ENCODE results near the gene RASGRP2.

RASGRP2 gene

DNA sequence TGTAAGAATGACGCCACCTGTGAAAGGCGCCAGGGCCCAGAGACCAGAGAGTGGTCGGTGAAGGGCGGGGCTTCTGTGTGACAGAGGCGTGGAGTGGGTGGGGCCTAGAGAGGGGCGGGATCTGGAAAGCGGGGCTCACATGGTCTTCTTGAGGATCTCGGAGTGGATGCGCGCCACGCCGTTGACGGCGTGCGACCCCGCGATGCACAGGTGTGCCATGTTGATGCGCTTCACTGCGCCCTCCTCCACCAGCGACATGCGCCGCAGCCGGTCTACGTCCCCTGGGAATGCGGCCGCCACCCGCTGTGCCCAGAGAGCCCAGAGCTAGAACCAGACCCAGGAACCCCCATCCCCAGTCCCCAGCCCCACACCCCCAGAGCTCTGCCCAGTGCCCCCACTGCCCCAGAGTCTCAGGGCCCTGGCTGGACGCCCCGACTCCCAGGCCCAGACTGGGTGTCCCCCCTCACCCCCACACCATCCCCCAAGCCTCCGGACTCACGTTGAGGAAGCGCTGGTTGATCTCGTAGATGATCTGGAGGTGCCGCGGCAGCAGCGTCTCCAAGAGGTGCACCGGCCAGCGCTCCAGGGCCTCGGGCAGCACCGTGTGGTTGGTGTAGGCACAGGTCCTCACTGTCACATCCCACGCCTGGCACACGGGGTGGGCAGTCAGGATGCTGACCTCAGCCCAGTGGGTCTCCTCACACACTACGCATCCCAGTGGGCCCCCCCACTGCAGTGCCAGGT, 9.6 kb upstream of the RASGRP2 start:
- TF ChIP-seq, protein P1, sequence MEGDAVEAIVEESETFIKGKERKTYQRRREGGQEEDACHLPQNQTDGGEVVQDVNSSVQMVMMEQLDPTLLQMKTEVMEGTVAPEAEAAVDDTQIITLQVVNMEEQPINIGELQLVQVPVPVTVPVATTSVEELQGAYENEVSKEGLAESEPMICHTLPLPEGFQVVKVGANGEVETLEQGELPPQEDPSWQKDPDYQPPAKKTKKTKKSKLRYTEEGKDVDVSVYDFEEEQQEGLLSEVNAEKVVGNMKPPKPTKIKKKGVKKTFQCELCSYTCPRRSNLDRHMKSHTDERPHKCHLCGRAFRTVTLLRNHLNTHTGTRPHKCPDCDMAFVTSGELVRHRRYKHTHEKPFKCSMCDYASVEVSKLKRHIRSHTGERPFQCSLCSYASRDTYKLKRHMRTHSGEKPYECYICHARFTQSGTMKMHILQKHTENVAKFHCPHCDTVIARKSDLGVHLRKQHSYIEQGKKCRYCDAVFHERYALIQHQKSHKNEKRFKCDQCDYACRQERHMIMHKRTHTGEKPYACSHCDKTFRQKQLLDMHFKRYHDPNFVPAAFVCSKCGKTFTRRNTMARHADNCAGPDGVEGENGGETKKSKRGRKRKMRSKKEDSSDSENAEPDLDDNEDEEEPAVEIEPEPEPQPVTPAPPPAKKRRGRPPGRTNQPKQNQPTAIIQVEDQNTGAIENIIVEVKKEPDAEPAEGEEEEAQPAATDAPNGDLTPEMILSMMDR (conservative IDR thresholded peaks at IDR 0.05), result no peak
- no peak for TF ChIP-seq ZFX (IDR thresholded peaks at IDR 0.05)

GRCh38 chr11:64753019-64753379, 9.1 kb upstream of the RASGRP2 start:
- no peak for TF ChIP-seq ZFX (IDR thresholded peaks at IDR 0.05)
- TF ChIP-seq, protein P1 (conservative IDR thresholded peaks at IDR 0.05), result no peak
- H3K27ac ChIP-seq, result no peak overlapping the region

More for the DNA sequence above, 9.6 kb upstream of the RASGRP2 start:
- no peak overlapping the region for H3K27ac ChIP-seq

- no peak overlapping the region for H3K27ac ChIP-seq
- TF ChIP-seq, protein P1 (conservative IDR thresholded peaks at IDR 0.05), result no peak
- no peak for TF ChIP-seq ZFX (IDR thresholded peaks at IDR 0.05)
Measured at GRCh38 chr11:64752175-64752970, 8.4 kb upstream of the RASGRP2 start.

DNA sequence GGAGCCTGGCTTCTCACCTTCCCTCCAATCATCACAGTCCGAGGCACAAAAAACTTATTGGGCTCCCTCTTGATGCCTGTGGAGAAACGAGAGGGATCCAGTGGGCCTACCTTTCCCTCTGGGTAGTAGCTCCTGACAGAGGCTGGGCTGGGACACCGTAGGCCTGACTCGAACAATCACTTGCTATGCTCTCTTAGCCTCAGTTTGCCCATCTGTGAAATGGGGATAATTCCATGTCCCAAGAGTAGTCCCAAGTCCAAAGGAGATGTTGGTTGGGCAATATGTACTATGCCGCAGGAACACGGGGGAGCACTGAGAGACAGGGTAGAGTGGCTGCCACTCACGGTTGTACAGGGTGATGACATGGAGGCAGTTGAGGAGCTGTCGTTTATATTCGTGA, 7.6 kb upstream of the RASGRP2 start:
- no peak for TF ChIP-seq ZFX (IDR thresholded peaks at IDR 0.05)
- TF ChIP-seq, protein P1 (conservative IDR thresholded peaks at IDR 0.05), result no peak
- H3K27ac ChIP-seq, result no peak overlapping the region

DNA sequence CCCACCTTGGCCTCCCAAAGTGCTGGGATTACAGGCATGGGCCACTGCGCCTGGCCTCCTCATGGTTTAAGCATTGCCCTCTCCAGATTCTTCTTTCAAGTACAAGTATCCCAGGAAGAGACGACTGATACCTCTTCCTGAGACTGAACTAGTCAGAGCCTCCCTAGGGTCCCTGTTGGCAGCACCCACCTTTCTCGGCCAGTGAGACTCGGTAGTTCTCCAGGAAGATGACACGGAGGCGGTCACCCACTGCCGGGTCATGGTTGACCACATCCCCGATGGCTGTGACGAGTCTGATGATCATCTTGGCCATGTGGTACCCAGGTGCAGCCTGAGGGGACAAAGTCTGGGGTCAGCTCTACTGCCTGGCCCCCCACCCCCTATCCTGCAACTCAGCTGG, 7.2 kb upstream of the RASGRP2 start:
- no peak overlapping the region for H3K27ac ChIP-seq

GRCh38 chr11:64750361-64751054, 6.6 kb upstream of the RASGRP2 start:
- no peak overlapping the region for H3K27ac ChIP-seq
- no peak for TF ChIP-seq ZFX (IDR thresholded peaks at IDR 0.05)
- TF ChIP-seq, protein P1 (conservative IDR thresholded peaks at IDR 0.05), result no peak

More for the DNA sequence above, 7.2 kb upstream of the RASGRP2 start:
- TF ChIP-seq ZFX (IDR thresholded peaks at IDR 0.05), result no peak
- TF ChIP-seq, protein P1 (conservative IDR thresholded peaks at IDR 0.05), result no peak

All from C4-2B (cell line).